ENCODE results near the gene RND1. TPM values are rescaled to one million over a fixed set of nuclear protein-coding genes. Genes with fewer than 3 reads are reported as not detected.
A peak's percentile ranks its signal among the peaks of the same experiment; 100 is the strongest.

The RND1 gene
- total RNA-seq, 1 donor from 2014 or later: 2.4 TPM

- no peak overlapping the region for H3K4me2 ChIP-seq (ENCODE audit: low read length)
These were observed 3.5 kb upstream of the RND1 start for GRCh38 chr12:48869191-48869590.

GRCh38 chr12:48868451-48868850, 2.8 kb upstream of the RND1 start:
- Histone ChIP-seq H2AFZ (ENCODE audit: low read depth, low read length) (no peak overlapping the region), H4K20me1 (ENCODE audit: insufficient read depth, low read length) (no peaks in the 10 kb centered on the region), H3K27ac (ENCODE audit: low read depth, low read length) (no peak overlapping the region), H3K27me3 (ENCODE audit: insufficient read depth, low read length) (peaks cover 21% of the 10 kb centered on the region), H3K79me2 (ENCODE audit: insufficient read depth, low read length) (no peaks in the 10 kb centered on the region), H3K4me1 (ENCODE audit: insufficient read depth, low read length) (peaks cover 8% of the 10 kb centered on the region), H3K36me3 (ENCODE audit: insufficient read depth, low read length) (no peaks in the 10 kb centered on the region), H3K4me3 (ENCODE audit: insufficient read depth, low read depth, low read length) (no peak overlapping the region), H3K9me3 (ENCODE audit: insufficient read depth, low read depth, low read length) (no peaks in the 10 kb centered on the region), H3K9ac (ENCODE audit: low read length) (no peak overlapping the region), H3K4me2 (ENCODE audit: low read length) (no peak overlapping the region)
- H3K27ac Mint-ChIP-seq (ENCODE audit: unreplicated experiment): no peak overlapping the region
- no peaks in the 10 kb centered on the region for H3K9me3 Mint-ChIP-seq (ENCODE audit: unreplicated experiment)
- H3K36me3 Mint-ChIP-seq (ENCODE audit: low read depth, unreplicated experiment): no peaks in the 10 kb centered on the region
- FAIRE-seq: no peak
- DNase-seq (ENCODE audit: low read depth): no peak
- TF ChIP-seq EZH2 (IDR thresholded peaks at IDR 0.05; ENCODE audit: insufficient read depth, low read length) (no peak), CTCF (IDR thresholded peaks at IDR 0.05; ENCODE audit: insufficient read depth, low read depth, low read length) (no peak)
- H3K27me3 Mint-ChIP-seq (ENCODE audit: low read depth, unreplicated experiment): peaks cover 27% of the 10 kb centered on the region
- no peak overlapping the region for H3K4me3 Mint-ChIP-seq (ENCODE audit: unreplicated experiment)
- H3K4me1 Mint-ChIP-seq (ENCODE audit: low read depth, unreplicated experiment): peaks cover 2% of the 10 kb centered on the region

More at GRCh38 chr12:48869191-48869590, 3.5 kb upstream of the RND1 start:
- Histone ChIP-seq H3K27me3 (ENCODE audit: insufficient read depth, low read length) (peaks cover 13% of the 10 kb centered on the region), H3K27ac (ENCODE audit: low read depth, low read length) (no peak overlapping the region), H4K20me1 (ENCODE audit: insufficient read depth, low read length) (no peaks in the 10 kb centered on the region), H3K4me3 (ENCODE audit: insufficient read depth, low read depth, low read length) (no peak overlapping the region), H3K79me2 (ENCODE audit: insufficient read depth, low read length) (no peaks in the 10 kb centered on the region), H3K9ac (ENCODE audit: low read length) (no peak overlapping the region), H3K9me3 (ENCODE audit: insufficient read depth, low read depth, low read length) (no peaks in the 10 kb centered on the region), H3K4me1 (ENCODE audit: insufficient read depth, low read length) (peaks cover 8% of the 10 kb centered on the region), H2AFZ (ENCODE audit: low read depth, low read length) (no peak overlapping the region), H3K36me3 (ENCODE audit: insufficient read depth, low read length) (no peaks in the 10 kb centered on the region)
- TF ChIP-seq CTCF (IDR thresholded peaks at IDR 0.05; ENCODE audit: insufficient read depth, low read depth, low read length) (no peak), EZH2 (IDR thresholded peaks at IDR 0.05; ENCODE audit: insufficient read depth, low read length) (no peak)
- Mint-ChIP-seq H3K4me3 (ENCODE audit: unreplicated experiment) (no peak overlapping the region), H3K4me1 (ENCODE audit: low read depth, unreplicated experiment) (peaks cover 2% of the 10 kb centered on the region), H3K27me3 (ENCODE audit: low read depth, unreplicated experiment) (peaks cover 23% of the 10 kb centered on the region), H3K27ac (ENCODE audit: unreplicated experiment) (no peak overlapping the region), H3K36me3 (ENCODE audit: low read depth, unreplicated experiment) (no peaks in the 10 kb centered on the region), H3K9me3 (ENCODE audit: unreplicated experiment) (no peaks in the 10 kb centered on the region)
- no peak for DNase-seq (ENCODE audit: low read depth)
- no peak for FAIRE-seq

- H3K4me3 ChIP-seq (ENCODE audit: insufficient read depth, low read depth, low read length): peak overlapping the region; percentile 66
- no peaks in the 10 kb centered on the region for H3K9me3 ChIP-seq (ENCODE audit: insufficient read depth, low read depth, low read length)
- no peaks in the 10 kb centered on the region for H3K36me3 ChIP-seq (ENCODE audit: insufficient read depth, low read length)
- Mint-ChIP-seq H3K9me3 (ENCODE audit: unreplicated experiment) (no peaks in the 10 kb centered on the region), H3K4me3 (ENCODE audit: unreplicated experiment) (peak overlapping the region; percentile 90), H3K27me3 (ENCODE audit: low read depth, unreplicated experiment) (peaks cover 28% of the 10 kb centered on the region), H3K36me3 (ENCODE audit: low read depth, unreplicated experiment) (peaks cover 4% of the 10 kb centered on the region), H3K4me1 (ENCODE audit: low read depth, unreplicated experiment) (peaks cover 2% of the 10 kb centered on the region), H3K27ac (ENCODE audit: unreplicated experiment) (peak overlapping the region; percentile 58)
- no peak overlapping the region for H3K9ac ChIP-seq (ENCODE audit: low read length)
- H3K4me1 ChIP-seq (ENCODE audit: insufficient read depth, low read length): peaks cover 8% of the 10 kb centered on the region
- H2AFZ ChIP-seq (ENCODE audit: low read depth, low read length): peak overlapping the region; percentile 57
- no peaks in the 10 kb centered on the region for H4K20me1 ChIP-seq (ENCODE audit: insufficient read depth, low read length)
- DNase-seq (ENCODE audit: low read depth) (no peak), FAIRE-seq (no peak)
- H3K27me3 ChIP-seq (ENCODE audit: insufficient read depth, low read length): peaks cover 37% of the 10 kb centered on the region
- H3K79me2 ChIP-seq (ENCODE audit: insufficient read depth, low read length): no peaks in the 10 kb centered on the region
- TF ChIP-seq CTCF (IDR thresholded peaks at IDR 0.05; ENCODE audit: insufficient read depth, low read depth, low read length) (no peak), EZH2 (IDR thresholded peaks at IDR 0.05; ENCODE audit: insufficient read depth, low read length) (no peak)
- no peak overlapping the region for H3K27ac ChIP-seq (ENCODE audit: low read depth, low read length)
- H3K4me2 ChIP-seq (ENCODE audit: low read length): peak overlapping the region; percentile 88
These were observed 512 bp upstream of the RND1 start for GRCh38 chr12:48866052-48866711.

Measured in astrocyte (in vitro differentiated cells and primary cell).